Endodermal cell (in vitro differentiated cells): Measurements from ENCODE around the gene NUTM1. TPM values are rescaled to one million over a fixed set of nuclear protein-coding genes. Genes with fewer than 3 reads are reported as not detected.

Experiments used
- DNase-seq: peaks from one replicate; pipeline ENCODE4 v3.0.0-alpha.2; 2017
- H3K27ac ChIP-seq: 2 replicates; pipeline ENCODE4 v1.5.1; 2013; ENCODE audit warnings: mild to moderate bottlenecking, low read depth, low read length, moderate library complexity
- H3K27me3 ChIP-seq: 2 replicates; pipeline ENCODE4 v1.6.1; 2013; ENCODE audit warnings: mild to moderate bottlenecking, low read length, moderate library complexity; ENCODE audit not compliant: insufficient read depth, control insufficient read depth, poor library complexity, severe bottlenecking
- H3K36me3 ChIP-seq: 2 replicates; pipeline ENCODE4 v1.7.0; 2013; ENCODE audit warnings: mild to moderate bottlenecking, low read length, moderate library complexity; ENCODE audit not compliant: control insufficient read depth, insufficient read depth
- H3K4me1 ChIP-seq: one replicate; pipeline ENCODE4 v1.7.0; 2013; ENCODE audit warnings: low read length; ENCODE audit not compliant: control insufficient read depth, insufficient read depth
- H3K4me3 ChIP-seq: 2 replicates; pipeline ENCODE4 v1.5.1; 2013; ENCODE audit warnings: mild to moderate bottlenecking, low read length, moderate library complexity
- H3K9ac ChIP-seq: 2 replicates; pipeline ENCODE4 v1.6.1; 2013; ENCODE audit warnings: mild to moderate bottlenecking, low read length, moderate library complexity; ENCODE audit not compliant: poor library complexity, severe bottlenecking; ENCODE audit errors: extremely low read depth
- H3K9me3 ChIP-seq: 2 replicates; pipeline ENCODE4 v1.6.1; 2013; ENCODE audit warnings: mild to moderate bottlenecking, low read length, moderate library complexity; ENCODE audit not compliant: control insufficient read depth
- H3K27ac Mint-ChIP-seq: 2 replicates; pipeline ENCODE4 v1.8.0; 2020; ENCODE audit warnings: mixed read lengths
- H3K27me3 Mint-ChIP-seq: 2 replicates; pipeline ENCODE4 v1.8.0; 2021; ENCODE audit warnings: mild to moderate bottlenecking, mixed read lengths; ENCODE audit not compliant: insufficient read depth
- H3K36me3 Mint-ChIP-seq: 2 replicates; pipeline ENCODE4 v1.8.0; 2020; ENCODE audit warnings: low read depth, mixed read lengths
- H3K4me1 Mint-ChIP-seq: 2 replicates; pipeline ENCODE4 v1.8.0; 2020; ENCODE audit warnings: mixed read lengths
- H3K4me3 Mint-ChIP-seq: 2 replicates; pipeline ENCODE4 v1.8.0; 2020; ENCODE audit warnings: mild to moderate bottlenecking, moderate library complexity, mixed read lengths
- H3K9me3 Mint-ChIP-seq: 2 replicates; pipeline ENCODE4 v1.8.0; 2020; ENCODE audit warnings: mild to moderate bottlenecking, mixed read lengths
- CTCF ChIP-seq: fragments of 200-600 bp; sonication (generic); conservative IDR thresholded peaks from 2 replicates; pipeline ENCODE4 v1.5.0; 2021; ENCODE audit warnings: antibody characterized with exemption, mild to moderate bottlenecking
- WGBS, 2 experiments: methylation state at CpG; one replicate each; pipeline versions ENCODE4 v1.1.5 to v1.1.7; 2013; ENCODE audit warnings: missing lambda C conversion rate in 2 of 2, mixed read lengths in 1 of 2; ENCODE audit not compliant: insufficient coverage in 1 of 2, insufficient read length in 1 of 2; 5-methylcytosine and 5-hydroxymethylcytosine counted together
- total RNA-seq, 2 donors: library from RNA; stranded (reverse); fragmentation: NEBNext Ultra II Directional in 1 of 2; extraction: Animal tissue kit (Norgen Biotek cat#: 25700) in 1 of 2; gene quantifications; 2 replicates in 1 of 2; 3 replicates in 1 of 2; pipeline ENCODE4 v1.2.1, GENCODE V29; 2021

The NUTM1 gene
- total RNA-seq, 2 donors from 2014 or later: 0.09 TPM; not detected in 1

- no peaks in the 10 kb centered on the region for H3K9me3 ChIP-seq
- H3K9ac ChIP-seq: no peak overlapping the region
- DNase-seq: no peak
- no peak overlapping the region for H3K27ac ChIP-seq
- no peaks in the 10 kb centered on the region for H3K36me3 ChIP-seq
- TF ChIP-seq CTCF: no peak
- WGBS, 2 experiments: 84 to 100% methylated on average over 1 to 2 of the region's 2 CpGs
- Mint-ChIP-seq H3K36me3 (peaks cover 24% of the 10 kb centered on the region), H3K27ac (no peak overlapping the region), H3K9me3 (no peaks in the 10 kb centered on the region), H3K4me3 (no peak overlapping the region), H3K4me1 (peaks cover 12% of the 10 kb centered on the region), H3K27me3 (no peaks in the 10 kb centered on the region)
- peaks cover 9% of the 10 kb centered on the region for H3K4me1 ChIP-seq
- H3K4me3 ChIP-seq: no peak overlapping the region
- no peaks in the 10 kb centered on the region for H3K27me3 ChIP-seq
These were observed 10.5 kb downstream of the NUTM1 start for GRCh38 chr15:34353627-34354026.

- peaks cover 6% of the 10 kb centered on the region for H3K4me1 Mint-ChIP-seq
- Histone ChIP-seq H3K4me1 (peaks cover 6% of the 10 kb centered on the region), H3K9me3 (no peaks in the 10 kb centered on the region), H3K36me3 (peaks cover under 1% of the 10 kb centered on the region), H3K9ac (no peak overlapping the region), H3K4me3 (no peak overlapping the region), H3K27ac (no peak overlapping the region), H3K27me3 (no peaks in the 10 kb centered on the region)
- H3K27me3 Mint-ChIP-seq: no peaks in the 10 kb centered on the region
- DNase-seq: no peak
- H3K36me3 Mint-ChIP-seq: peaks cover 29% of the 10 kb centered on the region
- WGBS, 2 experiments: 96 to 100% methylated on average over 1 to 7 of the region's 7 CpGs
- H3K9me3 Mint-ChIP-seq: no peaks in the 10 kb centered on the region
- H3K27ac Mint-ChIP-seq: no peak overlapping the region
- no peak for TF ChIP-seq CTCF
- H3K4me3 Mint-ChIP-seq: no peak overlapping the region
These were observed 11.2 kb downstream of the NUTM1 start for GRCh38 chr15:34354286-34354685.

GRCh38 chr15:34355241-34355640, 12.1 kb downstream of the NUTM1 start:
- Histone ChIP-seq H3K36me3 (peaks cover 9% of the 10 kb centered on the region), H3K27ac (no peak overlapping the region), H3K9ac (no peak overlapping the region), H3K9me3 (no peaks in the 10 kb centered on the region), H3K4me3 (no peak overlapping the region), H3K27me3 (no peaks in the 10 kb centered on the region), H3K4me1 (no peaks in the 10 kb centered on the region)
- whole genome bisulfite sequencing, 2 experiments: 91 to 93% methylated on average over 7 to 9 of the region's 9 CpGs
- no peak overlapping the region for H3K4me3 Mint-ChIP-seq
- H3K27ac Mint-ChIP-seq: no peak overlapping the region
- no peaks in the 10 kb centered on the region for H3K27me3 Mint-ChIP-seq
- no peak for TF ChIP-seq CTCF
- no peak for DNase-seq
- H3K9me3 Mint-ChIP-seq: no peaks in the 10 kb centered on the region
- peaks cover 35% of the 10 kb centered on the region for H3K36me3 Mint-ChIP-seq
- H3K4me1 Mint-ChIP-seq: no peaks in the 10 kb centered on the region
